Natural killer cell treated with Interleukin-12 subunit alpha and Interleukin-12 subunit beta and Interleukin-15 and Interleukin-18, amount 100 ng/mL, for 72 hours (primary cell): ENCODE results near the gene PDIA3. TPM values are rescaled to one million over a fixed set of nuclear protein-coding genes. Genes with fewer than 3 reads are reported as not detected.
"Not testable (repeated sequence)": the region's sequence is repeated elsewhere in the genome, so short reads cannot be mapped to it uniquely, and the experiment has no call there.

Experiments used
- ATAC-seq, 2 donors: fragments of 150-1000 bp; cut with Tn5 transposase in 1 of 2; sonication (Bioruptor Pico), chemical (Tn5 transposase) in 1 of 2; 2 replicates each; pipeline ENCODE4 v1.10.0; 2021
- DNase-seq: peaks from one replicate; pipeline ENCODE4 v3.0.0; 2022; ENCODE audit warnings: low spot score
- H3K27ac Mint-ChIP-seq, 2 donors: 1 replicate in 1 of 2; 2 replicates in 1 of 2; pipeline ENCODE4 v1.8.0; 2022; ENCODE audit warnings: mixed read lengths in 2 of 2, mild to moderate bottlenecking in 1 of 2, moderate library complexity in 1 of 2
- H3K27me3 Mint-ChIP-seq, 2 donors: 1 replicate in 1 of 2; 2 replicates in 1 of 2; pipeline ENCODE4 v1.8.0; 2022; ENCODE audit warnings: mixed read lengths in 2 of 2
- H3K36me3 Mint-ChIP-seq: one replicate; pipeline ENCODE4 v1.8.0; 2022; ENCODE audit warnings: mixed read lengths
- H3K4me1 Mint-ChIP-seq, 2 donors: 1 replicate in 1 of 2; 2 replicates in 1 of 2; pipeline ENCODE4 v1.8.0; 2022; ENCODE audit warnings: low read depth in 2 of 2, mixed read lengths in 2 of 2, mild to moderate bottlenecking in 1 of 2
- H3K4me3 Mint-ChIP-seq: one replicate; pipeline ENCODE4 v1.8.0; 2022; ENCODE audit warnings: mixed read lengths
- H3K9me3 Mint-ChIP-seq: 2 replicates; pipeline ENCODE4 v1.8.0; 2022; ENCODE audit warnings: mixed read lengths
- total RNA-seq, 2 donors: library from RNA; stranded (reverse); gene quantifications; one replicate each; pipeline ENCODE4 v1.2.3, GENCODE V29; 2022

Gene PDIA3
- total RNA-seq, 2 donors from 2014 or later: 365 to 555 TPM

DNA sequence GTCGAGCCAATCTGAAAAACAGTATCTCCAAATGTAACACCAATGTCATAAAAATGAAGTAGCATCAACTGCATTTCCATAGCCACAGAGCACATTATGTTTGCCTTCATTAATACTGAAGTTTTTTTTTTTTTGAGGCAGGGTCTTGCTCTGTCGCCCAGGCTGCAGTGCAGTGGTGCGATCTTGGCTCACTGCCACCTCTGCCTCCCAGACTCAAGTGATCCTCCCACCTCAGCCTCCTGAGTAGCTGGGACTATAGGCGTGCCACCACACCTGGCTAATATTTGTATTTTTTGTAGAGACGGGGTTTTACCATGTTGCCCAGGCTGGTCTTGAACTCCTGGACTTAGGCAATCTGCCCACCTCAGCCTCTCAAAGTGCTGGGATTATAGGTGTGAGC is 68.8 kb downstream of the PDIA3 start:
- H3K4me3 Mint-ChIP-seq, DNase-seq, H3K27me3 Mint-ChIP-seq, H3K9me3 Mint-ChIP-seq, ATAC-seq, H3K27ac Mint-ChIP-seq: not testable (repeated sequence)
- peaks cover 28% of the 10 kb centered on the region for H3K36me3 Mint-ChIP-seq
- H3K4me1 Mint-ChIP-seq: peaks cover 8 to 16% of the 10 kb centered on the region in 2 donors

DNA sequence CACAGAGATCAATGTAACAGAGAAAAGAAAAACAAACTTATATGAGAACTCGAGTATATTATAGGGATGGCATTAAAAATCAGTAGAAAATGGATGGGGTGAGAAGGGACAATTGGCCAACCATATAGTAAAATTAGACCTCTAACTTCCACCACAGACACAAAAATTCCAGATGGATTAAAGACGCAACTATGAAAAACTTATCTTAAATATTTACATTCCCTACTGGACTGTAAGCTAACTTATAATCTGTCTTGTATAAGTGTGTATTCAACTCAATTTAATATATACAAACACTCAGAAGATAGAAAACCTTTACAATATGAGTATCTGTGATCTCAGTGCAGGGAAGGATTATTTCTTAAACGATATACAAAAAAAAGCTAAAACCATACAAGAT is 75.3 kb downstream of the PDIA3 start:
- Mint-ChIP-seq H3K27me3 (no peaks in the 10 kb centered on the region), H3K4me3 (peak overlapping the region; percentile 45), H3K27ac (peak overlapping the region in 1 of 2 donors; percentile 10), H3K9me3 (no peaks in the 10 kb centered on the region), H3K4me1 (peaks cover 19 to 22% of the 10 kb centered on the region in 2 donors), H3K36me3 (peaks cover 13% of the 10 kb centered on the region)
- ATAC-seq (no peak), DNase-seq (no peak)

Other genes starting within 250 kb of the PDIA3 start
- 1 to 10 TPM in 1 of 2 donors, under 1 TPM in 1; 0.24 to 1.2 TPM for gene MAP1A, start 228.8 kb upstream of the PDIA3 start, total RNA-seq
- 10 to 100 TPM; 61.1 to 88.8 TPM for gene PPIP5K1, start 156.2 kb upstream of the PDIA3 start, total RNA-seq
- not detected for gene CKMT1B, start 152.4 kb upstream of the PDIA3 start, total RNA-seq
- gene STRC, start 127.6 kb upstream of the PDIA3 start, total RNA-seq: under 1 TPM; 0.50 to 0.86 TPM
- 10 to 100 TPM; 10.3 to 13.6 TPM for gene CATSPER2, start 97.6 kb upstream of the PDIA3 start, total RNA-seq
- gene CKMT1A, start 52.6 kb upstream of the PDIA3 start, total RNA-seq: not detected
- under 1 TPM; 0.26 to 0.86 TPM for gene ELL3, start 30.5 kb downstream of the PDIA3 start, total RNA-seq
- gene SERF2, start 45.9 kb downstream of the PDIA3 start, total RNA-seq: 100 to 1,000 TPM; 456 to 585 TPM
- gene SERINC4, start 53.8 kb downstream of the PDIA3 start, total RNA-seq: under 1 TPM; 0.24 to 0.50 TPM
- gene HYPK, start 54.2 kb downstream of the PDIA3 start, total RNA-seq: 10 to 100 TPM; 14.3 to 15.3 TPM
- gene MFAP1, start 78.3 kb downstream of the PDIA3 start, total RNA-seq: 10 to 100 TPM; 30.4 to 37.4 TPM
- 10 to 100 TPM; 37.9 to 69.0 TPM for gene WDR76, start 80.6 kb downstream of the PDIA3 start, total RNA-seq